ENCODE measurements around the gene TIMM17A.

The TIMM17A gene

GRCh38 chr1:202011994-202012393, 56.7 kb downstream of the TIMM17A start:
- Histone ChIP-seq H3K36me3 (ENCODE audit: insufficient read depth, low read depth, low read length) (peaks cover 33% of the 10 kb centered on the region), H3K27ac (ENCODE audit: low read length) (no peak overlapping the region), H3K4me1 (ENCODE audit: insufficient read depth, low read length) (peaks cover 30% of the 10 kb centered on the region), H3K9ac (ENCODE audit: low read depth, low read length) (no peak overlapping the region), H3K9me3 (ENCODE audit: insufficient read depth, low read depth, low read length) (no peaks in the 10 kb centered on the region), H3K27me3 (ENCODE audit: insufficient read depth, low read length) (no peaks in the 10 kb centered on the region; the same call in 1 of the 2 replicates), H3K4me3 (ENCODE audit: low read length) (no peak overlapping the region)

DNA sequence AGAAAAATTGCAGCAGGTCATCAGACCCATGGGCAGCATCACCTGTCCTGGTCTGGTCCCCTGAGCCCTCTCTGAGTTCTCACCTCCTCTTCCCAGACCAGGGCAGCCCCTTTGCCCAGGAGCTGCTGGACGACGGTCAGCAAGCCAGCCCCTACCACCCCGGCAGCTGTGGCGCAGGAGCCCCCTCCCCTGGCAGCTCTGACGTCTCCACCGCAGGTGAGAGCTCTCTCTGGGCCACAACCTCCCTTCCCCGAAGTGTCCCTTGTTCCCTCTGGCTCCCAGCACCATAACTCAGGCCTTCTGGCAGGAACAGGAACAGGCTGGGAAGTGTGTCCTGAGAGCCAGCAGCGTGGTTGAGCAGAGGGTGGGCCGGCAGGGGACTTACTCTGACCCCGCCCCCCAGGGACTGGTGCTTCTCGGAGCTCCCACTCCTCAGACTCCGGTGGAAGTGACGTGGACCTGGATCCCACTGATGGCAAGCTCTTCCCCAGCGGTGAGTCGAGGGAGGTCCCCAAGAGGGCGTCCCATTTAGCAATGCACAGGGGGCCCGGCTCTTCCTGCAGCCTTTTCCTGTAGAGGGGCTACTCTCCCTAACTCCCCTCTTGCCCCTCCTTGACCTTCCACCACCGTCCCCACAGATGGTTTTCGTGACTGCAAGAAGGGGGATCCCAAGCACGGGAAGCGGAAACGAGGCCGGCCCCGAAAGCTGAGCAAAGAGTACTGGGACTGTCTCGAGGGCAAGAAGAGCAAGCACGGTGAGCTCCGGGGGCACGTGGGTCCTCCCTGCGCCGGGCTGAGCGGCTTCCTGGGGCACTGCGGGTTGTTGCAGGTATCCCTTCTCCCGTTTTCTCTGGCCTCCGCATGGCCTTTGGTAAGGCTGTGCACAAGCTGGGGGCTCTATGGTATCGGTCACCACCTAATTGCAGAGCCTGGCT, 57.5 kb downstream of the TIMM17A start:
- H3K9ac ChIP-seq (ENCODE audit: low read depth, low read length): no peak overlapping the region
- no peaks in the 10 kb centered on the region; the same call in 1 of the 2 replicates for H3K27me3 ChIP-seq (ENCODE audit: insufficient read depth, low read length)
- H3K4me1 ChIP-seq (ENCODE audit: insufficient read depth, low read length): peaks cover 22% of the 10 kb centered on the region
- H3K9me3 ChIP-seq (ENCODE audit: insufficient read depth, low read depth, low read length): no peaks in the 10 kb centered on the region
- no peak overlapping the region for H3K4me3 ChIP-seq (ENCODE audit: low read length)
- peaks cover 33% of the 10 kb centered on the region for H3K36me3 ChIP-seq (ENCODE audit: insufficient read depth, low read depth, low read length)
- H3K27ac ChIP-seq (ENCODE audit: low read length): no peak overlapping the region

GRCh38 chr1:202013603-202014002, 58.3 kb downstream of the TIMM17A start:
- Histone ChIP-seq H3K27ac (ENCODE audit: low read length) (no peak overlapping the region), H3K36me3 (ENCODE audit: insufficient read depth, low read depth, low read length) (peaks cover 33% of the 10 kb centered on the region), H3K4me1 (ENCODE audit: insufficient read depth, low read length) (peaks cover 17% of the 10 kb centered on the region)

GRCh38 chr1:202014060-202014459, 58.8 kb downstream of the TIMM17A start:
- Histone ChIP-seq H3K4me1 (ENCODE audit: insufficient read depth, low read length) (peaks cover 15% of the 10 kb centered on the region), H3K9ac (ENCODE audit: low read depth, low read length) (no peak overlapping the region), H3K9me3 (ENCODE audit: insufficient read depth, low read depth, low read length) (no peaks in the 10 kb centered on the region), H3K36me3 (ENCODE audit: insufficient read depth, low read depth, low read length) (peaks cover 33% of the 10 kb centered on the region), H3K27me3 (ENCODE audit: insufficient read depth, low read length) (no peaks in the 10 kb centered on the region; the same call in 1 of the 2 replicates), H3K27ac (ENCODE audit: low read length) (no peak overlapping the region), H3K4me3 (ENCODE audit: low read length) (no peak overlapping the region)

More at GRCh38 chr1:202013603-202014002, 58.3 kb downstream of the TIMM17A start:
- no peak overlapping the region for H3K4me3 ChIP-seq (ENCODE audit: low read length)
- H3K9me3 ChIP-seq (ENCODE audit: insufficient read depth, low read depth, low read length): no peaks in the 10 kb centered on the region
- H3K9ac ChIP-seq (ENCODE audit: low read depth, low read length): no peak overlapping the region
- H3K27me3 ChIP-seq (ENCODE audit: insufficient read depth, low read length): no peaks in the 10 kb centered on the region; the same call in 1 of the 2 replicates

- H3K27ac ChIP-seq (ENCODE audit: low read length): no peak overlapping the region
- H3K9me3 ChIP-seq (ENCODE audit: insufficient read depth, low read depth, low read length): no peaks in the 10 kb centered on the region
- peaks cover 33% of the 10 kb centered on the region for H3K36me3 ChIP-seq (ENCODE audit: insufficient read depth, low read depth, low read length)
- no peak overlapping the region for H3K9ac ChIP-seq (ENCODE audit: low read depth, low read length)
- H3K27me3 ChIP-seq (ENCODE audit: insufficient read depth, low read length): no peaks in the 10 kb centered on the region; the same call in 1 of the 2 replicates
- peaks cover 8% of the 10 kb centered on the region; the same call in 1 of the 2 replicates for H3K4me1 ChIP-seq (ENCODE audit: insufficient read depth, low read length)
- no peak overlapping the region for H3K4me3 ChIP-seq (ENCODE audit: low read length)
These were observed 59.8 kb downstream of the TIMM17A start for GRCh38 chr1:202014915-202015661.

DNA sequence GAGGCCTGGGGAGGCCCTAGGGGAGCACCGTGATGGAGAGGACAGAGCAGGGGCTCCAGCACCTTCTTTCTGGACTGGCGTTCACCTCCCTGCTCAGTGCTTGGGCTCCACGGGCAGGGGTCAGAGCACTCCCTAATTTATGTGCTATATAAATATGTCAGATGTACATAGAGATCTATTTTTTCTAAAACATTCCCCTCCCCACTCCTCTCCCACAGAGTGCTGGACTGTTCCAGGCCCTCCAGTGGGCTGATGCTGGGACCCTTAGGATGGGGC, 60.3 kb downstream of the TIMM17A start:
- H3K36me3 ChIP-seq (ENCODE audit: insufficient read depth, low read depth, low read length): peaks cover 33% of the 10 kb centered on the region
- H3K27ac ChIP-seq (ENCODE audit: low read length): no peak overlapping the region
- no peaks in the 10 kb centered on the region for H3K9me3 ChIP-seq (ENCODE audit: insufficient read depth, low read depth, low read length)
- H3K27me3 ChIP-seq (ENCODE audit: insufficient read depth, low read length): no peaks in the 10 kb centered on the region; the same call in 1 of the 2 replicates
- peaks cover 7% of the 10 kb centered on the region; the same call in 1 of the 2 replicates for H3K4me1 ChIP-seq (ENCODE audit: insufficient read depth, low read length)
- no peak overlapping the region for H3K9ac ChIP-seq (ENCODE audit: low read depth, low read length)
- no peak overlapping the region for H3K4me3 ChIP-seq (ENCODE audit: low read length)

GRCh38 chr1:202016022-202016810, 60.9 kb downstream of the TIMM17A start:
- H3K4me3 ChIP-seq (ENCODE audit: low read length): no peak overlapping the region
- peaks cover 33% of the 10 kb centered on the region for H3K36me3 ChIP-seq (ENCODE audit: insufficient read depth, low read depth, low read length)
- H3K27me3 ChIP-seq (ENCODE audit: insufficient read depth, low read length): no peaks in the 10 kb centered on the region; the same call in 1 of the 2 replicates
- H3K9ac ChIP-seq (ENCODE audit: low read depth, low read length): no peak overlapping the region
- 0 out of 2 replicates have a peak, but pooled peaks cover under 1% of the 10 kb centered on the region for H3K4me1 ChIP-seq (ENCODE audit: insufficient read depth, low read length)
- H3K9me3 ChIP-seq (ENCODE audit: insufficient read depth, low read depth, low read length): no peaks in the 10 kb centered on the region
- no peak overlapping the region for H3K27ac ChIP-seq (ENCODE audit: low read length)

GRCh38 chr1:202016811-202017748, 61.8 kb downstream of the TIMM17A start:
- peaks cover 33% of the 10 kb centered on the region for H3K36me3 ChIP-seq (ENCODE audit: insufficient read depth, low read depth, low read length)
- no peaks in the 10 kb centered on the region for H3K4me1 ChIP-seq (ENCODE audit: insufficient read depth, low read length)
- H3K4me3 ChIP-seq (ENCODE audit: low read length): no peak overlapping the region
- H3K27me3 ChIP-seq (ENCODE audit: insufficient read depth, low read length): no peaks in the 10 kb centered on the region
- no peaks in the 10 kb centered on the region for H3K9me3 ChIP-seq (ENCODE audit: insufficient read depth, low read depth, low read length)
- no peak overlapping the region for H3K9ac ChIP-seq (ENCODE audit: low read depth, low read length)
- no peak overlapping the region for H3K27ac ChIP-seq (ENCODE audit: low read length)

DNA sequence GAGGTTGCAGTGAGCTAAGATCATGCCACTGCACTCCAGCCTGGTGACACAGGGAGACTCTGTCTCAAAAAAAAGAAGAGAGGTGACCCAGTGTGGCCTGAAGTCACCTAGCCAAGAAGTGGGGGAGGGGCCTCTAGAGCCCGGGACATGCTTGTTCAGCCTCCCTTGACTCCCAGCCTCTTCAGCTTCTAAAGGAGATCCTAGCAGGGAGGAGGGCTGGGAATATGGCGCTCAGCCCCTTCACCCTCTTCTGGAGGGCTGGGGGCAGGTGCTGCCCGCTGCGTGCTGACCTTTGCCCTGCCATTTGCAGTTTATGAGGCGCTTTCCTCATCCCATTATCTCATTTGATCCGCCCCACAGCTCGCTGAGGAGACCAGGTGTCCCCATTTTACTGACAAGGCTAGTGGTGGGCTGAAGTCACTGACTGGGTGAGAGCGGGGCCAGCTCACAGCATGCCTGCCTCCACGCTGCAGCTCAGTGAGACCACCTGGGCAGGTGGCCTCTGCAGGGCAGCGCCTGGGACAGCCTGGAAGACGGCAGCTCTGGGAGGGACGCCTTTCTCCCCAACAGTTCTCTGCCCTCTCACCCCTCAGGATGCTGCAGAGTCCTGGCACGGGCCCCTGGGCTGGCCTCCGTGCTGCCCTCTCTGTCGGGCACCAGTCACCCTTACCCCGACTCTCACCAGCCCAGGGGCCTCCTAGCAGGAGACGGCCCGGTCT, 62.6 kb downstream of the TIMM17A start:
- Histone ChIP-seq H3K27me3 (ENCODE audit: insufficient read depth, low read length) (no peaks in the 10 kb centered on the region), H3K36me3 (ENCODE audit: insufficient read depth, low read depth, low read length) (peaks cover 29% of the 10 kb centered on the region), H3K4me1 (ENCODE audit: insufficient read depth, low read length) (no peaks in the 10 kb centered on the region), H3K9me3 (ENCODE audit: insufficient read depth, low read depth, low read length) (no peaks in the 10 kb centered on the region), H3K9ac (ENCODE audit: low read depth, low read length) (no peak overlapping the region), H3K27ac (ENCODE audit: low read length) (no peak overlapping the region), H3K4me3 (ENCODE audit: low read length) (no peak overlapping the region)

GRCh38 chr1:202018468-202019234, 63.3 kb downstream of the TIMM17A start:
- Histone ChIP-seq H3K4me3 (ENCODE audit: low read length) (no peak overlapping the region), H3K9me3 (ENCODE audit: insufficient read depth, low read depth, low read length) (no peaks in the 10 kb centered on the region), H3K4me1 (ENCODE audit: insufficient read depth, low read length) (no peaks in the 10 kb centered on the region), H3K27me3 (ENCODE audit: insufficient read depth, low read length) (no peaks in the 10 kb centered on the region), H3K9ac (ENCODE audit: low read depth, low read length) (no peak overlapping the region), H3K36me3 (ENCODE audit: insufficient read depth, low read depth, low read length) (peaks cover 25% of the 10 kb centered on the region), H3K27ac (ENCODE audit: low read length) (no peak overlapping the region)
